Left lung (tissue), 14 donors: ENCODE data around the gene LINGO3. TPM values are rescaled to one million over a fixed set of nuclear protein-coding genes. Genes with fewer than 3 reads are reported as not detected.

Source experiments
- ATAC-seq: fragments of 200-7000 bp; cut with Tn5 transposase; one replicate; pipeline ENCODE4 v1.9.1; 2020; ENCODE audit warnings: moderate library complexity
- DNase-seq, 4 donors: peaks; one replicate each; pipeline ENCODE4 v3.0.0-alpha.2; 2013 to 2020
- H3K27ac ChIP-seq, 2 donors: fragments of 200-600 bp; sonication (generic) in 1 of 2; one replicate each; pipeline versions ENCODE4 v1.5.0 to v1.8.0; 2020 to 2021
- H3K27me3 ChIP-seq, 2 donors: fragments of 200-600 bp; sonication (generic) in 1 of 2; one replicate each; pipeline versions ENCODE4 v1.5.0 to v1.8.0; 2020 to 2021
- H3K36me3 ChIP-seq, 2 donors: fragments of 200-600 bp; sonication (generic) in 1 of 2; one replicate each; pipeline versions ENCODE4 v1.5.0 to v1.8.0; 2020 to 2021
- H3K4me1 ChIP-seq, 2 donors: fragments of 200-600 bp; one replicate each; pipeline ENCODE4 v1.8.0; 2021
- H3K4me3 ChIP-seq, 2 donors: fragments of 200-600 bp; sonication (generic) in 1 of 2; one replicate each; pipeline versions ENCODE4 v1.5.0 to v1.8.0; 2020 to 2021; ENCODE audit warnings: mild to moderate bottlenecking in 1 of 2
- H3K9me3 ChIP-seq, 2 donors: fragments of 200-600 bp; sonication (generic) in 1 of 2; one replicate each; pipeline versions ENCODE4 v1.5.0 to v1.8.0; 2020 to 2021
- CTCF ChIP-seq, 2 donors: fragments of 200-600 bp; sonication (generic) in 1 of 2; IDR thresholded peaks; one replicate each; pipeline versions ENCODE4 v1.5.0 to v1.8.0; 2021; ENCODE audit warnings: antibody characterized with exemption in 2 of 2
- intact Hi-C, 2 donors: fragments of 100-400 bp; cut with DNase I; formaldehyde crosslinking; loops; one replicate each; pipeline versions ENCODE4 v1.11.2 to v1.14.2; 2022
- long read RNA-seq, 12 donors: library from polyadenylated mRNA in 2 of 12; unstranded in 2 of 12; transcript quantifications; one replicate each; pipeline ENCODE4 v2.0.0 and lab custom pipeline, GENCODE V29; 2019 to 2026
- polyA plus RNA-seq, 6 donors: library from polyadenylated mRNA; unstranded; fragments of 120-200 nt; gene quantifications; one replicate each; pipeline ENCODE4 v1.2.1, GENCODE V29; 2013; ENCODE audit not compliant: insufficient read length in 6 of 6
- total RNA-seq, 2 donors: library from RNA; stranded (reverse); fragmentation: NEBNext Ultra II Directional; extraction: Animal tissue kit (Norgen Biotek cat#: 25700); gene quantifications; one replicate each; pipeline ENCODE4 v1.2.1, GENCODE V29; 2021
- donor health status: DM: no; HTN: yes; CAD: no.
- donor health status: DM: no; HTN: no; CAD: no.

The LINGO3 gene
- under 1 TPM in 1 of 2 donors, not detected in 1; 0.16 TPM for total RNA-seq
- polyA plus RNA-seq = under 1 TPM in 2 of 6 donors, not detected in 4; 0.10 to 0.17 TPM
- long read RNA-seq, donor 1 = 0 reads
- long read RNA-seq, donor 2 = 0 reads
- long read RNA-seq, donor 3 = 0 reads
- long read RNA-seq, donor 4 = 0 reads
- long read RNA-seq, donor 5 = 0 reads
- long read RNA-seq, donor 6 = 0 reads
- long read RNA-seq, donor 7 = 0 reads
- long read RNA-seq, donor 8 = 0 reads
- long read RNA-seq, donor 9 = 0 reads
- long read RNA-seq, donor 10 = 0 reads
- long read RNA-seq, donor 11 = 0 reads
- long read RNA-seq, donor 12, partial matches to known transcripts = 0 of 2 reads
- long read RNA-seq, donor 12, other reads (novel, unspliced or antisense) = 0 of 2 reads

GRCh38 chr19:2308114-2308556 lies at the start of gene LINGO3:
TSS of gene LINGO3 (minus strand) at chr19:2308154. CDS start at chr19:2291776, 16,378 bp downstream.
- DNase-seq = peak in 1 of 4 donors; percentile 69
- no peak for ATAC-seq
- intact Hi-C loops = no loop called here
- Histone ChIP-seq H3K4me1 (peaks cover 0 to 17% of the 10 kb centered on the region in 2 donors), H3K27me3 (peaks cover 46 to 99% of the 10 kb centered on the region in 2 donors), H3K27ac (no peak within 1 kb of the TSS), H3K4me3 (no peak within 1 kb of the TSS), H3K9me3 (no peaks in the 10 kb centered on the region), H3K36me3 (no peaks in the 10 kb centered on the region)
- TF ChIP-seq CTCF (IDR thresholded peaks at IDR 0.05) = no peak

GRCh38 chr19:2356036-2356646 lies 48.2 kb upstream of the LINGO3 start:
- Histone ChIP-seq H3K36me3 (peaks cover 0 to 27% of the 10 kb centered on the region in 2 donors), H3K27me3 (peaks cover 16 to 21% of the 10 kb centered on the region in 2 donors), H3K4me1 (no peaks in the 10 kb centered on the region), H3K4me3 (no peak overlapping the region), H3K9me3 (no peaks in the 10 kb centered on the region), H3K27ac (no peak overlapping the region)
- no peak for TF ChIP-seq CTCF (IDR thresholded peaks at IDR 0.05)
- no peak for ATAC-seq
- DNase-seq = no peak
- intact Hi-C loops = no loop called here

GRCh38 chr19:2355168-2356035 lies 47.4 kb upstream of the LINGO3 start:
- TF ChIP-seq CTCF (IDR thresholded peaks at IDR 0.05) = no peak
- intact Hi-C loops = no loop called here
- H3K27ac ChIP-seq = no peak overlapping the region
- H3K4me3 ChIP-seq = no peak overlapping the region
- no peaks in the 10 kb centered on the region for H3K9me3 ChIP-seq
- ATAC-seq = no peak
- no peak for DNase-seq
- H3K36me3 ChIP-seq = peaks cover 0 to 35% of the 10 kb centered on the region in 2 donors
- H3K27me3 ChIP-seq = peaks cover 11 to 15% of the 10 kb centered on the region in 2 donors
- no peaks in the 10 kb centered on the region for H3K4me1 ChIP-seq

- ATAC-seq (no peak), DNase-seq (no peak)
- intact Hi-C loops = no loop called here
These were observed 46.7 kb upstream of the LINGO3 start for GRCh38 chr19:2354670-2355069.

More at GRCh38 chr19:2354670-2355069, 46.7 kb upstream of the LINGO3 start:
- Histone ChIP-seq H3K27ac (no peak overlapping the region), H3K36me3 (peaks cover 0 to 36% of the 10 kb centered on the region in 2 donors), H3K4me1 (no peaks in the 10 kb centered on the region), H3K9me3 (no peaks in the 10 kb centered on the region), H3K27me3 (peaks cover 4 to 8% of the 10 kb centered on the region in 2 donors), H3K4me3 (no peak overlapping the region)
- TF ChIP-seq CTCF (IDR thresholded peaks at IDR 0.05) = no peak
